GM10248 (cell line): ENCODE data around the gene XK.

ENCODE experiments used
- CTCF ChIA-PET: fragments of 300-600 bp; sonication (Branson Sonifier 250); formaldehyde crosslinking; extraction: SDS; loops from one replicate; lab custom pipeline; 2021; ENCODE audit warnings: antibody characterized with exemption; lab: Yijun Ruan, JAX
- POLR2A ChIA-PET: fragments of 350-650 bp; sonication (Branson Sonifier 250); formaldehyde crosslinking; extraction: SDS; loops from one replicate; lab custom pipeline; 2020; ENCODE audit warnings: antibody characterized with exemption; lab: Yijun Ruan, JAX
- DNase-seq: peaks from one replicate; pipeline ENCODE4 v3.0.0; 2012; ENCODE audit errors: extremely low spot score
- TF ChIP-seq, protein P1 (sequence below): IDR thresholded peaks from 2 replicates; pipeline ENCODE4 v1.5.1; 2012; ENCODE audit warnings: mild to moderate bottlenecking, low read depth; ENCODE audit errors: extremely low read depth, missing control alignments, control extremely low read depth

XK gene

GRCh38 chrX:37659047-37659446 is 26.5 kb upstream of the XK start:
- ChIA-PET POLR2A (no interaction called here), CTCF (no interaction called here)
- DNase-seq = no peak
- TF ChIP-seq, protein P1, sequence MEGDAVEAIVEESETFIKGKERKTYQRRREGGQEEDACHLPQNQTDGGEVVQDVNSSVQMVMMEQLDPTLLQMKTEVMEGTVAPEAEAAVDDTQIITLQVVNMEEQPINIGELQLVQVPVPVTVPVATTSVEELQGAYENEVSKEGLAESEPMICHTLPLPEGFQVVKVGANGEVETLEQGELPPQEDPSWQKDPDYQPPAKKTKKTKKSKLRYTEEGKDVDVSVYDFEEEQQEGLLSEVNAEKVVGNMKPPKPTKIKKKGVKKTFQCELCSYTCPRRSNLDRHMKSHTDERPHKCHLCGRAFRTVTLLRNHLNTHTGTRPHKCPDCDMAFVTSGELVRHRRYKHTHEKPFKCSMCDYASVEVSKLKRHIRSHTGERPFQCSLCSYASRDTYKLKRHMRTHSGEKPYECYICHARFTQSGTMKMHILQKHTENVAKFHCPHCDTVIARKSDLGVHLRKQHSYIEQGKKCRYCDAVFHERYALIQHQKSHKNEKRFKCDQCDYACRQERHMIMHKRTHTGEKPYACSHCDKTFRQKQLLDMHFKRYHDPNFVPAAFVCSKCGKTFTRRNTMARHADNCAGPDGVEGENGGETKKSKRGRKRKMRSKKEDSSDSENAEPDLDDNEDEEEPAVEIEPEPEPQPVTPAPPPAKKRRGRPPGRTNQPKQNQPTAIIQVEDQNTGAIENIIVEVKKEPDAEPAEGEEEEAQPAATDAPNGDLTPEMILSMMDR = no peak

DNA sequence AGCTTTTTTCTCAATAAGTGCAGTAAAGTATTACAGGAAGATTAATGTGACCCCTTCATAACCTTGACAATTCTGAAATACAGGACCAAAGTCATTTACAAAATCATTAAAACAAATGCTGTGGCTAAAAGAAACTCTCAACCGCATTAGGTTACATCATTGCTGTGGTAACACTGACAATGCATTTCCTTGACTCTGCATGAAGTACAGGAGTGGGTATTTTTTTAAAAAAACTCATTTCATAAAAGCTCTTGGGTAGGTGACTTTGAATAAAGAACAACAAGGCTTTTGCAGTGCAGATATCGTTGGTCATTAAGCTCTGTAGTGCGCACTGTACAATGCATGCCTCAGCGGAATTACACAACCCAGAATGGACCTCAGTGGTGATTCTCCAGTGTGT is 23.4 kb upstream of the XK start:
- TF ChIP-seq, protein P1 = no peak
- DNase-seq = no peak
- CTCF ChIA-PET = no interaction called here
- POLR2A ChIA-PET = no interaction called here

GRCh38 chrX:37666516-37666915 is 19.1 kb upstream of the XK start:
- no peak for DNase-seq
- TF ChIP-seq, protein P1 = no peak
- CTCF ChIA-PET = no interaction called here
- POLR2A ChIA-PET = no interaction called here

DNA sequence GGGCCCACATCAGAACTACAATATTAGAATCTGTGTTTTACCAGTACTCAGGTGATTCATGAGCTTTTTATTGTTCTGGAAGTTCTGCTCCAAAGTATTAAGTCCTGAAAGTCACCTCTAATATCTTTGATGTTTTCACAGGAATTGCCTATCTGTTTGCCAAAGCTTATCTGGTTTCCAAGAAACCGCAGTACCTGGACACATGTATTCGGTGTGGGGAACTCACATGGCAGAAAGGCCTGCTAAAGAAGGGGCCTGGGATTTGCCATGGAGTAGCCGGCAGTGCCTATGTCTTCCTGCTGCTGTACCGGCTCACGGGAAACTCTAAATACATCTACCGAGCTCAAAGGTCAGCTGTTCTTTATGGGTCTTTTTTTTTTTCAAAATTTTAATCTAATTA is 18.4 kb upstream of the XK start:
- TF ChIP-seq, protein P1 = no peak
- ChIA-PET POLR2A (no interaction called here), CTCF (no interaction called here)
- no peak for DNase-seq

DNA sequence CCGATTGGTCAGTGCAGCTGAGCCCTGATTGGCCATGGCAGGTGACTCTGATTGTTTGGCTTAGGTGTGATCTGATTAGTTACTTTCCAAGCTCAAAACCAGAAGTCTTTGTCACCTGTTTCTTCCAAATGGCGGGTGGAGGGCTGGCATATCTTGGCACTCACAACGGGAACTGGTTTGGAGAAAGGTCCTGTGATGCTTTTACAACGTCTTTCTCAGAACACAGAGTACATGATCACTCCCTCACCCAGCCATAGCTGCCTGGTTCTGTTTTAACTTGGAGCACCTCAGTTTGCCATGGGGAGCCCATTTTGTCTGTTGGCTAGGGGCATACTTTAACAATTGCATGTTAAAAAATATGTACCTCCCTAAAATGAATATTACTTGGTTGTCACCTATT is 13.0 kb upstream of the XK start:
- DNase-seq = no peak
- CTCF ChIA-PET = no interaction called here
- POLR2A ChIA-PET = no interaction called here
- TF ChIP-seq, protein P1 = no peak

- no peak for DNase-seq
- TF ChIP-seq, protein P1 = no peak
- ChIA-PET POLR2A (no interaction called here), CTCF (interaction anchor here (1.3 kb wide), 1 partner anchor 20 kb away, joined by 3 read pairs; no protein-coding TSS in a partner anchor)
Observed at GRCh38 chrX:37676811-37677210, 8.8 kb upstream of the XK start.

DNA sequence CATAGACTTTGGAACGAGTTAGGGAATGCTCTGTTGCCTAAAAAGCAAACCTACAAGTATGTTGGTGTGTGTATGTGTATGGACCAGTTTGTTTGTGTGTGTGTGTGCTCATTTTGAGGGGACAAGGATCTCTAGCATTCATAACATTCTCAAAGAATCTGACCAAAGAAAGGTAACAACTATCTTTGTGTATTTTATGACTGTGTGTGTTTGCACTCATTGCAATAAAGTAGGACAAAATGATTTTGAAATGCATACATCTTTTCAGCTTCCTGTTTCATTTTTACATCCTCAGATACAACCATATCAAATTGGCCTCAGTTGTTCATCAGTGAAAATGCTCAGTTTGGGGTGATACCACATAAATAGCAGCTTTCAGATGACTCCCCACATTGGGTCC is 8.3 kb upstream of the XK start:
- TF ChIP-seq, protein P1 = no peak
- DNase-seq = no peak
- ChIA-PET POLR2A (no interaction called here), CTCF (no interaction called here)
